ENCODE data around the gene KSR1. TPM values are rescaled to one million over a fixed set of nuclear protein-coding genes. Genes with fewer than 3 reads are reported as not detected.
"Not testable (repeated sequence)": the region's sequence is repeated elsewhere in the genome, so short reads cannot be mapped to it uniquely, and the experiment has no call there.

The KSR1 gene
- total and polyA plus RNA-seq, 11 donors: 6.1 to 31.1 (median 7.5) TPM

- TF ChIP-seq CTCF (IDR thresholded peaks at IDR 0.05) (no peak), POLR2A (IDR thresholded peaks at IDR 0.05) (no peak)
- no peak overlapping the region for H3K4me3 ChIP-seq
- H3K9me3 ChIP-seq: no peaks in the 10 kb centered on the region
- no peak for ATAC-seq
- no peak overlapping the region for H3K27ac ChIP-seq
- intact Hi-C loops (cut with DNase I): loop anchor here in 2 of 10 donors (5.0 to 10.0 kb wide), 2 partner anchors 209 to 212 kb away; no protein-coding TSS in a partner anchor
- WGBS, 4 donors: 84 to 96% (median 90%) methylated on average over 4 of the region's 4 CpGs
- H3K4me1 ChIP-seq: no peaks in the 10 kb centered on the region
- no peaks in the 10 kb centered on the region for H3K36me3 ChIP-seq
- no peak for DNase-seq
- no peaks in the 10 kb centered on the region for H3K27me3 ChIP-seq
Observed at GRCh38 chr17:27665549-27665948, 209.3 kb downstream of the KSR1 start.

- not testable (repeated sequence) for H3K4me3 ChIP-seq, H3K4me1 ChIP-seq, H3K36me3 ChIP-seq, H3K9me3 ChIP-seq, H3K27ac ChIP-seq, H3K27me3 ChIP-seq, DNase-seq, ATAC-seq
- whole genome bisulfite sequencing, 4 donors: 72 to 80% (median 75%) methylated on average over 6 of the region's 6 CpGs
- intact Hi-C loops (cut with DNase I): loop anchor here in 2 of 10 donors (5.0 to 10.0 kb wide), 2 partner anchors 209 to 211 kb away; no protein-coding TSS in a partner anchor
Observed at GRCh38 chr17:27666270-27666669, 210.0 kb downstream of the KSR1 start.

DNA sequence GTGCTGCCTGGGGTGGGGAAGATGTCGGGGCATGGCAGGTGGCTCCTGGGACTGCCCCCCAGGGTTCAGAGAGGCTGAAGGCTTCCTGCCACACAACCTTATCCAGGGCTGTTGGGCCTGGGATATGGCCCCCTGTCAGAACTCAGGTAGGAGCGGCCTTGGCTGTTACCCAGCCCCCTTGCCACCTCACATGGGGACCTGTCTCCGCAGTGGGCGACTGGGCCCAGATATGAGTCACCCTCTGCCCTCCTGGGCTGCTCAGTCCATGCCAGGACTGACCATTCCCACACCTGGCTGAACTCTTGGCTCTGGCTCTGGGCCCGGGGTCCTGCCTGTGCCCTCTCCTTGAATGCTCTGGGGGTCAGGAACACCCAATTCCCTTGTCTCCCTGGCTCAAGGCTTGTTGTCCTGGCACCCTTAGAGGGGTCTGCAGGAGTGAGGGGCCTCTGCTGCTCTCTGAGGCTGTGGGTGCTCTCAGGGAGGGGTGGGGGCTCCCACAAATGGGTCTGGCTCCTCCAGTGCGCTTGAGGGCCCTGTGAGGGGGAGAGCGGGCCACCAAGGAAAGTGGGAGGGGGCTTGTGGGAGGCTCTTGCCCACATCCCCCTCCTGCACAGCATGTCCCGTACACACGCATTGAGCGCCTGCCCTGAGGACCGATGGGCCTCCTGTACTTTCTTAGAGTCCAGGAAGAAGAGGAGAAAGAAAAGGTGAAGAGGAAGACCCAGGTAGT lies 210.7 kb downstream of the KSR1 start:
- ATAC-seq (no peak), DNase-seq (no peak)
- Histone ChIP-seq H3K36me3 (no peaks in the 10 kb centered on the region), H3K4me1 (no peaks in the 10 kb centered on the region), H3K27ac (no peak overlapping the region), H3K9me3 (no peaks in the 10 kb centered on the region), H3K27me3 (no peaks in the 10 kb centered on the region), H3K4me3 (no peak overlapping the region)
- TF ChIP-seq CTCF (IDR thresholded peaks at IDR 0.05): no peak
- TF ChIP-seq POLR2A (IDR thresholded peaks at IDR 0.05): no peak
- intact Hi-C loops (cut with DNase I): loop anchor here in 2 of 10 donors (5.0 to 10.0 kb wide), 2 partner anchors 208 to 210 kb away; no protein-coding TSS in a partner anchor
- WGBS, 4 donors: 83 to 93% (median 91%) methylated on average over 8 to 11 of the region's 11 CpGs

DNA sequence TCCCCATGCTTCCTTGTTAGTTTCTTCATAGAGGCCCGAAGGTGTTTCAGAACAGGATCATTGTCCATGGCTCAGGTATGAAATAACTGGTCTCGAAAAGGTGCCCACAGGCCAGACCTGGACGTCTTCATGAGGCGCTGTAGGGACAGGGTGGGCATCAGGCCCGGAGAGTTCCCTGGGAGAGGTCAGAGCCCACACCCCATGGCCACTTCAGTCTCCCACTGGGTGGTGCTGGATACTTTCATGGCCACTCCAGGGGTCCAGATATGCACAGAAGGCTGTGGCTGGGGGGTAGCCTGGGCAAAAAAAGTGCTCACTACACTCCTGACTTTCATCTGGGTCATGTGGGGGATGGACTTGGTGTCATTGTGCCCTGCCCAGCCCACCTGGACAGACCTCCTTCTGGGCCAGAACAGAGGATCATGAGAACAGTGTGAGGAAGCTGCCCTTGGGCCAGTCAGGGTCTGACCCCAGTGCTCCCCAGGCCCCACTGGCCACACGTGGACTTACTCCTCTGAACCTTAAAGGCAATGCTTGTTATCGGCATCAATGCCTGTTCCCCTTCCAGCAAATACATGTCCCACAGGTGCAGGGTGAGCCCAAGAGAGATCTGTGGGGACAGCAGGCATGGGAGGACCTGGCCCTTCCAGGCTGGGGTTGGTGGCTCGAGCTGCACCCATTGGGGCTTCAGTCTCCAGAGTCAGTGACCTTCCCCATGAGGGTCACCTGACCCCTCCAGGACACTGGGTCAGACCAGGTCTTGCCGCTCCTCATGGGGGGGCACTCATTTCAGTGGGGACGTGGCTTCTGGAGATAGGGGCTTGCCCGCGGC lies 211.6 kb downstream of the KSR1 start:
- H3K27me3 ChIP-seq: no peaks in the 10 kb centered on the region

More for the DNA sequence above, 211.6 kb downstream of the KSR1 start:
- no peak overlapping the region for H3K4me3 ChIP-seq
- H3K36me3 ChIP-seq: no peaks in the 10 kb centered on the region
- intact Hi-C loops (cut with DNase I): loop anchor here in 2 of 10 donors (5.0 to 10.0 kb wide), 2 partner anchors 207 to 209 kb away; no protein-coding TSS in a partner anchor
- TF ChIP-seq POLR2A (IDR thresholded peaks at IDR 0.05) (no peak), CTCF (IDR thresholded peaks at IDR 0.05) (no peak)
- ATAC-seq (no peak), DNase-seq (no peak)
- no peaks in the 10 kb centered on the region for H3K9me3 ChIP-seq
- no peaks in the 10 kb centered on the region for H3K4me1 ChIP-seq
- WGBS, 4 donors: 85 to 87% (median 86%) methylated on average over 8 to 12 of the region's 12 CpGs
- H3K27ac ChIP-seq: no peak overlapping the region
